GM23338 (cell line): ENCODE measurements around the gene ROPN1L. TPM values are rescaled to one million over a fixed set of nuclear protein-coding genes. Genes with fewer than 3 reads are reported as not detected.

Experiments
- ATAC-seq: fragments of 200-7000 bp; cut with Tn5 transposase; 3 replicates; pipeline ENCODE4 v1.9.1; 2020
- DNase-seq: peaks from one replicate; pipeline ENCODE4 v3.0.0-alpha.2; 2015; ENCODE audit warnings: low spot score
- H2AFZ ChIP-seq: fragments of 200-600 bp; sonication (generic); 2 replicates; pipeline ENCODE4 v1.8.0; 2016; ENCODE audit warnings: antibody characterized with exemption, mild to moderate bottlenecking, moderate library complexity
- H3F3A ChIP-seq: fragments of 200-600 bp; sonication (generic); replicated peaks from 2 replicates; pipeline ENCODE4 v1.8.0; 2017; ENCODE audit warnings: antibody characterized with exemption, mixed run types, low read depth
- H3K27ac ChIP-seq: fragments of 200-600 bp; sonication (generic); 2 replicates; pipeline ENCODE4 v1.6.1; 2016; ENCODE audit warnings: low read depth
- H3K27me3 ChIP-seq: fragments of 200-600 bp; sonication (generic); 2 replicates; pipeline ENCODE4 v1.8.0; 2016; ENCODE audit warnings: mild to moderate bottlenecking, mixed run types, moderate library complexity; ENCODE audit not compliant: insufficient read depth
- H3K36me3 ChIP-seq: fragments of 200-600 bp; sonication (generic); 2 replicates; pipeline ENCODE4 v1.8.0; 2016; ENCODE audit warnings: mild to moderate bottlenecking; ENCODE audit not compliant: insufficient read depth
- H3K4me1 ChIP-seq: fragments of 200-600 bp; sonication (generic); 2 replicates; pipeline ENCODE4 v1.8.0; 2016; ENCODE audit warnings: mild to moderate bottlenecking, moderate library complexity; ENCODE audit not compliant: insufficient read depth
- H3K4me2 ChIP-seq: fragments of 200-600 bp; sonication (generic); 2 replicates; pipeline ENCODE4 v1.7.1; 2017; ENCODE audit warnings: mixed run types
- H3K4me3 ChIP-seq: fragments of 200-600 bp; sonication (generic); 2 replicates; pipeline ENCODE4 v1.6.1; 2016; ENCODE audit warnings: mixed run types
- H3K79me2 ChIP-seq: fragments of 200-600 bp; sonication (generic); replicated peaks from 2 replicates; pipeline ENCODE4 v1.8.0; 2017; ENCODE audit warnings: mild to moderate bottlenecking; ENCODE audit not compliant: insufficient read depth
- H3K9me2 ChIP-seq: fragments of 200-600 bp; sonication (generic); 2 replicates; pipeline ENCODE4 v1.8.0; 2017; ENCODE audit not compliant: insufficient read depth
- H4K20me1 ChIP-seq: fragments of 200-600 bp; sonication (generic); replicated peaks from 2 replicates; pipeline ENCODE4 v1.8.0; 2017; ENCODE audit warnings: mild to moderate bottlenecking; ENCODE audit not compliant: insufficient read depth
- H3K27ac Mint-ChIP-seq: 2 replicates; pipeline ENCODE4 v1.8.0; 2020; ENCODE audit warnings: inconsistent platforms, mild to moderate bottlenecking, moderate library complexity, mixed read lengths
- H3K27me3 Mint-ChIP-seq: 3 replicates; pipeline ENCODE4 v1.8.0; 2022; ENCODE audit warnings: low read depth, mild to moderate bottlenecking, moderate library complexity, mixed read lengths, inconsistent platforms; ENCODE audit not compliant: insufficient read depth, poor library complexity
- H3K36me3 Mint-ChIP-seq: 3 replicates; pipeline ENCODE4 v1.8.0; 2021; ENCODE audit warnings: low read depth, mild to moderate bottlenecking, inconsistent platforms, moderate library complexity, mixed read lengths
- H3K4me1 Mint-ChIP-seq: 3 replicates; pipeline ENCODE4 v1.8.0; 2020; ENCODE audit warnings: mild to moderate bottlenecking, inconsistent platforms, mixed read lengths
- H3K4me3 Mint-ChIP-seq: 3 replicates; pipeline ENCODE4 v1.8.0; 2021; ENCODE audit warnings: moderate library complexity, mild to moderate bottlenecking, inconsistent platforms, mixed read lengths
- H3K9me3 Mint-ChIP-seq: 3 replicates; pipeline ENCODE4 v1.8.0; 2020; ENCODE audit warnings: moderate library complexity, mild to moderate bottlenecking, inconsistent platforms, mixed read lengths
- CREB1 ChIP-seq: fragments of 250-450 bp; sonication (Bioruptor Pico); IDR thresholded peaks from 2 replicates; pipeline ENCODE4 v1.5.0; 2020; ENCODE audit warnings: low read depth, mild to moderate bottlenecking, moderate library complexity
- EZH2 ChIP-seq: fragments of 200-600 bp; sonication (generic); IDR thresholded peaks from one replicate; pipeline ENCODE4 v1.8.0; 2017; ENCODE audit warnings: antibody characterized with exemption, mild to moderate bottlenecking, low read depth; ENCODE audit not compliant: unreplicated experiment
- EZH2phosphoT487 ChIP-seq: fragments of 200-600 bp; sonication (generic); IDR thresholded peaks from one replicate; pipeline ENCODE4 v1.8.1; 2018; ENCODE audit warnings: antibody characterized with exemption; ENCODE audit not compliant: unreplicated experiment
- NANOG ChIP-seq: IDR thresholded peaks from 2 replicates; pipeline ENCODE4 v1.6.1; 2016; ENCODE audit warnings: antibody characterized with exemption, borderline replicate concordance
- POLR2AphosphoS5 ChIP-seq: IDR thresholded peaks from 2 replicates; pipeline ENCODE4 v1.6.1; 2016; ENCODE audit warnings: antibody characterized with exemption, low read depth
- REST ChIP-seq: IDR thresholded peaks from one replicate; pipeline ENCODE4 v1.6.1; 2018; ENCODE audit warnings: antibody characterized with exemption; ENCODE audit not compliant: unreplicated experiment
- STAT1 ChIP-seq: IDR thresholded peaks from one replicate; pipeline ENCODE4 v1.6.1; 2016; ENCODE audit warnings: antibody characterized with exemption; ENCODE audit not compliant: unreplicated experiment
- ZNF114 ChIP-seq: fragments of 250-450 bp; sonication (Bioruptor Pico); IDR thresholded peaks from 2 replicates; pipeline ENCODE4 v1.5.0; 2020; ENCODE audit warnings: mild to moderate bottlenecking, moderate library complexity
- ZNF331 ChIP-seq: fragments of 250-450 bp; sonication (Bioruptor Pico); IDR thresholded peaks from 2 replicates; pipeline ENCODE4 v1.5.0; 2020; ENCODE audit warnings: low read depth, mild to moderate bottlenecking, moderate library complexity
- polyA plus RNA-seq: library from polyadenylated mRNA; unstranded; fragments of >200 nt; fragmentation: Nextera tagmentation; extraction: Ambion mirVana; gene quantifications from 2 replicates; pipeline ENCODE4 v1.2.1, GENCODE V29; 2016
- total RNA-seq: library from RNA; depleted of rRNA; stranded (reverse); fragments of >200 nt; shearing (Covaris generic); gene quantifications from 2 replicates; pipeline ENCODE4 v1.2.3, GENCODE V29; 2014
- TF ChIP-seq, protein P1 (sequence below), 2 experiments: fragments of 200-600 bp in 1 of 2; sonication (generic) in 1 of 2; conservative IDR thresholded peaks; 2 replicates each; pipeline versions ENCODE4 v1.5.1 to v1.6.1; 2016 to 2017; ENCODE audit warnings: antibody characterized with exemption in 2 of 2, low read depth in 2 of 2, mild to moderate bottlenecking in 2 of 2, moderate library complexity in 1 of 2
- TF ChIP-seq, protein P2 (sequence below): fragments of 250-450 bp; sonication (Bioruptor Pico); IDR thresholded peaks from 2 replicates; pipeline ENCODE4 v1.5.0; 2020; ENCODE audit warnings: mild to moderate bottlenecking, moderate library complexity

ROPN1L gene
- total and polyA plus RNA-seq, 2 experiments from 2014 or later = 0.57 TPM; not detected in 1

GRCh38 chr5:10491673-10492026, 50.0 kb downstream of the ROPN1L start:
- Histone ChIP-seq H2AFZ (no peak overlapping the region), H4K20me1 (no peaks in the 10 kb centered on the region), H3K79me2 (no peaks in the 10 kb centered on the region), H3K27ac (no peak overlapping the region), H3K4me3 (no peak overlapping the region), H3K36me3 (no peaks in the 10 kb centered on the region; the same call in 1 of the 2 replicates), H3K4me1 (peaks cover 11% of the 10 kb centered on the region; the same call in 1 of the 2 replicates), H3F3A (no peaks in the 10 kb centered on the region), H3K9me2 (no peaks in the 10 kb centered on the region), H3K4me2 (no peak overlapping the region), H3K27me3 (no peaks in the 10 kb centered on the region)
- Mint-ChIP-seq H3K27me3 (peaks cover 2% of the 10 kb centered on the region), H3K4me1 (peaks cover 20% of the 10 kb centered on the region), H3K4me3 (no peak overlapping the region), H3K9me3 (peaks cover 31% of the 10 kb centered on the region), H3K27ac (no peak overlapping the region), H3K36me3 (peaks cover 19% of the 10 kb centered on the region)
- ATAC-seq (no peak), DNase-seq (no peak)
- no peak for TF ChIP-seq POLR2AphosphoS5
- TF ChIP-seq REST = no peak
- TF ChIP-seq STAT1 = no peak
- TF ChIP-seq ZNF114 = no peak
- no peak for TF ChIP-seq EZH2
- TF ChIP-seq CREB1 (CRISPR knock-in tag) = no peak
- TF ChIP-seq EZH2phosphoT487 = no peak
- no peak for TF ChIP-seq NANOG
- TF ChIP-seq, protein P1, sequence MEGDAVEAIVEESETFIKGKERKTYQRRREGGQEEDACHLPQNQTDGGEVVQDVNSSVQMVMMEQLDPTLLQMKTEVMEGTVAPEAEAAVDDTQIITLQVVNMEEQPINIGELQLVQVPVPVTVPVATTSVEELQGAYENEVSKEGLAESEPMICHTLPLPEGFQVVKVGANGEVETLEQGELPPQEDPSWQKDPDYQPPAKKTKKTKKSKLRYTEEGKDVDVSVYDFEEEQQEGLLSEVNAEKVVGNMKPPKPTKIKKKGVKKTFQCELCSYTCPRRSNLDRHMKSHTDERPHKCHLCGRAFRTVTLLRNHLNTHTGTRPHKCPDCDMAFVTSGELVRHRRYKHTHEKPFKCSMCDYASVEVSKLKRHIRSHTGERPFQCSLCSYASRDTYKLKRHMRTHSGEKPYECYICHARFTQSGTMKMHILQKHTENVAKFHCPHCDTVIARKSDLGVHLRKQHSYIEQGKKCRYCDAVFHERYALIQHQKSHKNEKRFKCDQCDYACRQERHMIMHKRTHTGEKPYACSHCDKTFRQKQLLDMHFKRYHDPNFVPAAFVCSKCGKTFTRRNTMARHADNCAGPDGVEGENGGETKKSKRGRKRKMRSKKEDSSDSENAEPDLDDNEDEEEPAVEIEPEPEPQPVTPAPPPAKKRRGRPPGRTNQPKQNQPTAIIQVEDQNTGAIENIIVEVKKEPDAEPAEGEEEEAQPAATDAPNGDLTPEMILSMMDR (conservative IDR thresholded peaks at IDR 0.05; ENCODE audit: low read depth in 2 of 2) = no peak

GRCh38 chr5:10493884-10494283, 52.2 kb downstream of the ROPN1L start:
- no peak overlapping the region for H3K27ac ChIP-seq
- Mint-ChIP-seq H3K4me1 (peaks cover 13% of the 10 kb centered on the region), H3K4me3 (no peak overlapping the region), H3K36me3 (peaks cover 19% of the 10 kb centered on the region), H3K27me3 (peaks cover 3% of the 10 kb centered on the region), H3K9me3 (peaks cover 31% of the 10 kb centered on the region), H3K27ac (no peak overlapping the region)
- H3F3A ChIP-seq = no peaks in the 10 kb centered on the region
- no peaks in the 10 kb centered on the region for H3K27me3 ChIP-seq
- peaks cover 11% of the 10 kb centered on the region; the same call in 1 of the 2 replicates for H3K4me1 ChIP-seq
- no peaks in the 10 kb centered on the region for H4K20me1 ChIP-seq
- H3K9me2 ChIP-seq = no peaks in the 10 kb centered on the region
- no peak for TF ChIP-seq EZH2phosphoT487
- no peak for TF ChIP-seq NANOG
- TF ChIP-seq ZNF331 (CRISPR knock-in tag) = no peak
- TF ChIP-seq STAT1 = no peak
- no peak for TF ChIP-seq ZNF114
- TF ChIP-seq, protein P2, sequence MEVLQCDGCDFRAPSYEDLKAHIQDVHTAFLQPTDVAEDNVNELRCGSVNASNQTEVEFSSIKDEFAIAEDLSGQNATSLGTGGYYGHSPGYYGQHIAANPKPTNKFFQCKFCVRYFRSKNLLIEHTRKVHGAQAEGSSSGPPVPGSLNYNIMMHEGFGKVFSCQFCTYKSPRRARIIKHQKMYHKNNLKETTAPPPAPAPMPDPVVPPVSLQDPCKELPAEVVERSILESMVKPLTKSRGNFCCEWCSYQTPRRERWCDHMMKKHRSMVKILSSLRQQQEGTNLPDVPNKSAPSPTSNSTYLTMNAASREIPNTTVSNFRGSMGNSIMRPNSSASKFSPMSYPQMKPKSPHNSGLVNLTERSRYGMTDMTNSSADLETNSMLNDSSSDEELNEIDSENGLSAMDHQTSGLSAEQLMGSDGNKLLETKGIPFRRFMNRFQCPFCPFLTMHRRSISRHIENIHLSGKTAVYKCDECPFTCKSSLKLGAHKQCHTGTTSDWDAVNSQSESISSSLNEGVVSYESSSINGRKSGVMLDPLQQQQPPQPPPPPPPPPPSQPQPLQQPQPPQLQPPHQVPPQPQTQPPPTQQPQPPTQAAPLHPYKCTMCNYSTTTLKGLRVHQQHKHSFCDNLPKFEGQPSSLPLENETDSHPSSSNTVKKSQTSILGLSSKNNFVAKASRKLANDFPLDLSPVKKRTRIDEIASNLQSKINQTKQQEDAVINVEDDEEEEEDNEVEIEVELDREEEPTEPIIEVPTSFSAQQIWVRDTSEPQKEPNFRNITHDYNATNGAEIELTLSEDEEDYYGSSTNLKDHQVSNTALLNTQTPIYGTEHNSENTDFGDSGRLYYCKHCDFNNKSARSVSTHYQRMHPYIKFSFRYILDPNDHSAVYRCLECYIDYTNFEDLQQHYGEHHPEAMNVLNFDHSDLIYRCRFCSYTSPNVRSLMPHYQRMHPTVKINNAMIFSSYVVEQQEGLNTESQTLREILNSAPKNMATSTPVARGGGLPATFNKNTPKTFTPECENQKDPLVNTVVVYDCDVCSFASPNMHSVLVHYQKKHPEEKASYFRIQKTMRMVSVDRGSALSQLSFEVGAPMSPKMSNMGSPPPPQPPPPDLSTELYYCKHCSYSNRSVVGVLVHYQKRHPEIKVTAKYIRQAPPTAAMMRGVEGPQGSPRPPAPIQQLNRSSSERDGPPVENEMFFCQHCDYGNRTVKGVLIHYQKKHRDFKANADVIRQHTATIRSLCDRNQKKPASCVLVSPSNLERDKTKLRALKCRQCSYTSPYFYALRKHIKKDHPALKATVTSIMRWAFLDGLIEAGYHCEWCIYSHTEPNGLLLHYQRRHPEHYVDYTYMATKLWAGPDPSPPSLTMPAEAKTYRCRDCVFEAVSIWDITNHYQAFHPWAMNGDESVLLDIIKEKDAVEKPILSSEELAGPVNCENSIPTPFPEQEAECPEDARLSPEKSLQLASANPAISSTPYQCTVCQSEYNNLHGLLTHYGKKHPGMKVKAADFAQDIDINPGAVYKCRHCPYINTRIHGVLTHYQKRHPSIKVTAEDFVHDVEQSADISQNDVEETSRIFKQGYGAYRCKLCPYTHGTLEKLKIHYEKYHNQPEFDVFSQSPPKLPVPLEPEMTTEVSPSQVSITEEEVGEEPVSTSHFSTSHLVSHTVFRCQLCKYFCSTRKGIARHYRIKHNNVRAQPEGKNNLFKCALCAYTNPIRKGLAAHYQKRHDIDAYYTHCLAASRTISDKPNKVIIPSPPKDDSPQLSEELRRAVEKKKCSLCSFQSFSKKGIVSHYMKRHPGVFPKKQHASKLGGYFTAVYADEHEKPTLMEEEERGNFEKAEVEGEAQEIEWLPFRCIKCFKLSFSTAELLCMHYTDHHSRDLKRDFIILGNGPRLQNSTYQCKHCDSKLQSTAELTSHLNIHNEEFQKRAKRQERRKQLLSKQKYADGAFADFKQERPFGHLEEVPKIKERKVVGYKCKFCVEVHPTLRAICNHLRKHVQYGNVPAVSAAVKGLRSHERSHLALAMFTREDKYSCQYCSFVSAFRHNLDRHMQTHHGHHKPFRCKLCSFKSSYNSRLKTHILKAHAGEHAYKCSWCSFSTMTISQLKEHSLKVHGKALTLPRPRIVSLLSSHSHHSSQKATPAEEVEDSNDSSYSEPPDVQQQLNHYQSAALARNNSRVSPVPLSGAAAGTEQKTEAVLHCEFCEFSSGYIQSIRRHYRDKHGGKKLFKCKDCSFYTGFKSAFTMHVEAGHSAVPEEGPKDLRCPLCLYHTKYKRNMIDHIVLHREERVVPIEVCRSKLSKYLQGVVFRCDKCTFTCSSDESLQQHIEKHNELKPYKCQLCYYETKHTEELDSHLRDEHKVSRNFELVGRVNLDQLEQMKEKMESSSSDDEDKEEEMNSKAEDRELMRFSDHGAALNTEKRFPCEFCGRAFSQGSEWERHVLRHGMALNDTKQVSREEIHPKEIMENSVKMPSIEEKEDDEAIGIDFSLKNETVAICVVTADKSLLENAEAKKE (CRISPR knock-in tag) = no peak
- no peak for DNase-seq
- H3K79me2 ChIP-seq = no peaks in the 10 kb centered on the region
- no peak overlapping the region for H3K4me3 ChIP-seq
- no peak overlapping the region for H3K4me2 ChIP-seq
- H3K36me3 ChIP-seq = no peaks in the 10 kb centered on the region; the same call in 1 of the 2 replicates
- no peak overlapping the region for H2AFZ ChIP-seq
- ATAC-seq = no peak
